Muscle of leg (tissue), 11 donors: Measurements from ENCODE around the gene SLC22A14. TPM values are rescaled to one million over a fixed set of nuclear protein-coding genes. Genes with fewer than 3 reads are reported as not detected.

Experiments used
- DNase-seq: peaks from one replicate; pipeline ENCODE4 v3.0.0; 2013
- H3K27ac ChIP-seq: one replicate; pipeline ENCODE4 v1.5.1; 2013; ENCODE audit warnings: mild to moderate bottlenecking, low read length, control low read depth
- H3K27me3 ChIP-seq: one replicate; pipeline ENCODE4 v1.6.1; 2013; ENCODE audit warnings: low read length; ENCODE audit not compliant: control insufficient read depth, insufficient read depth
- H3K36me3 ChIP-seq: one replicate; pipeline ENCODE4 v1.6.1; 2013; ENCODE audit warnings: low read length; ENCODE audit not compliant: control insufficient read depth, insufficient read depth
- H3K4me1 ChIP-seq: one replicate; pipeline ENCODE4 v1.6.1; 2013; ENCODE audit warnings: low read length; ENCODE audit not compliant: control insufficient read depth, insufficient read depth
- H3K4me3 ChIP-seq: one replicate; pipeline ENCODE4 v1.5.1; 2013; ENCODE audit warnings: low read length, control low read depth
- H3K9me3 ChIP-seq: replicated peaks from 2 replicates; pipeline ENCODE4 v1.6.1; 2013; ENCODE audit warnings: low read depth, low read length; ENCODE audit not compliant: control insufficient read depth
- WGBS: methylation state at CpG from one replicate; pipeline ENCODE4 v1.1.5; 2013; ENCODE audit warnings: missing lambda C conversion rate; ENCODE audit not compliant: insufficient coverage; 5-methylcytosine and 5-hydroxymethylcytosine counted together
- polyA plus RNA-seq, 8 donors: library from polyadenylated mRNA; unstranded; fragments of 120-200 nt; gene quantifications; one replicate each; pipeline versions ENCODE4 v1.2.1 to v1.2.3, GENCODE V29; 2013; ENCODE audit warnings: inconsistent platforms in 1 of 8, low replicate concordance in 1 of 8; ENCODE audit not compliant: insufficient read length in 8 of 8, insufficient read depth in 1 of 8
- total RNA-seq: library from RNA; stranded (reverse); fragments of 120-200 nt; gene quantifications from one replicate; pipeline ENCODE4 v1.2.4, GENCODE V29; 2013

The SLC22A14 gene
- total and polyA plus RNA-seq, 9 donors = 0.09 to 0.25 (median 0.18) TPM

- Histone ChIP-seq H3K9me3 (no peaks in the 10 kb centered on the region), H3K27me3 (no peaks in the 10 kb centered on the region), H3K4me3 (no peak overlapping the region), H3K4me1 (peaks cover 20% of the 10 kb centered on the region), H3K36me3 (peaks cover 3% of the 10 kb centered on the region), H3K27ac (no peak overlapping the region)
- DNase-seq = no peak
- WGBS = 69% methylated on average over 3 of the region's 5 CpGs
Observed at GRCh38 chr3:38268087-38268486, 14.0 kb upstream of the SLC22A14 start.

- WGBS = no CpG with 5 or more reads among the region's 1 CpG
- Histone ChIP-seq H3K9me3 (no peaks in the 10 kb centered on the region), H3K27me3 (no peaks in the 10 kb centered on the region), H3K4me3 (no peak overlapping the region), H3K27ac (no peak overlapping the region), H3K36me3 (peaks cover 3% of the 10 kb centered on the region), H3K4me1 (peaks cover 20% of the 10 kb centered on the region)
- no peak for DNase-seq
Observed at GRCh38 chr3:38268522-38268921, 13.6 kb upstream of the SLC22A14 start.

GRCh38 chr3:38270606-38271005 is 11.5 kb upstream of the SLC22A14 start:
- no peak overlapping the region for H3K27ac ChIP-seq
- H3K4me3 ChIP-seq = no peak overlapping the region
- 75% methylated on average over 1 of the region's 3 CpGs for WGBS
- H3K9me3 ChIP-seq = no peaks in the 10 kb centered on the region
- no peak for DNase-seq
- peaks cover 3% of the 10 kb centered on the region for H3K36me3 ChIP-seq
- no peaks in the 10 kb centered on the region for H3K27me3 ChIP-seq
- H3K4me1 ChIP-seq = peaks cover 5% of the 10 kb centered on the region

- Histone ChIP-seq H3K36me3 (peaks cover 2% of the 10 kb centered on the region), H3K27ac (no peak overlapping the region), H3K4me3 (no peak overlapping the region), H3K4me1 (no peaks in the 10 kb centered on the region), H3K9me3 (no peaks in the 10 kb centered on the region), H3K27me3 (no peaks in the 10 kb centered on the region)
- DNase-seq = no peak
- 79% methylated on average over 3 of the region's 5 CpGs for WGBS
Observed at GRCh38 chr3:38271553-38271952, 10.5 kb upstream of the SLC22A14 start.

- Histone ChIP-seq H3K27me3 (no peaks in the 10 kb centered on the region), H3K9me3 (no peaks in the 10 kb centered on the region), H3K4me1 (no peaks in the 10 kb centered on the region), H3K36me3 (no peaks in the 10 kb centered on the region), H3K4me3 (no peak overlapping the region), H3K27ac (no peak overlapping the region)
- WGBS = 89% methylated on average over 19 of the region's 21 CpGs
- DNase-seq = no peak
Observed at GRCh38 chr3:38274864-38275649, 7.0 kb upstream of the SLC22A14 start.

- H3K9me3 ChIP-seq = no peaks in the 10 kb centered on the region
- no peak overlapping the region for H3K4me3 ChIP-seq
- H3K27me3 ChIP-seq = no peaks in the 10 kb centered on the region
- H3K36me3 ChIP-seq = no peaks in the 10 kb centered on the region
- 93% methylated on average over 2 of the region's 8 CpGs for WGBS
- no peak overlapping the region for H3K27ac ChIP-seq
- no peak for DNase-seq
- no peaks in the 10 kb centered on the region for H3K4me1 ChIP-seq
Observed at GRCh38 chr3:38275658-38276057, 6.4 kb upstream of the SLC22A14 start.

GRCh38 chr3:38276081-38276916 is 5.8 kb upstream of the SLC22A14 start:
- Histone ChIP-seq H3K4me1 (no peaks in the 10 kb centered on the region), H3K9me3 (no peaks in the 10 kb centered on the region), H3K27me3 (no peaks in the 10 kb centered on the region), H3K36me3 (no peaks in the 10 kb centered on the region), H3K4me3 (no peak overlapping the region), H3K27ac (no peak overlapping the region)
- DNase-seq = no peak
- 87% methylated on average over 8 of the region's 13 CpGs for WGBS

- no peak for DNase-seq
- Histone ChIP-seq H3K27ac (no peak overlapping the region), H3K4me1 (no peaks in the 10 kb centered on the region), H3K36me3 (no peaks in the 10 kb centered on the region), H3K4me3 (no peak overlapping the region), H3K9me3 (no peaks in the 10 kb centered on the region), H3K27me3 (no peaks in the 10 kb centered on the region)
- 96% methylated on average over 11 of the region's 13 CpGs for WGBS
Observed at GRCh38 chr3:38276917-38277630, 5.0 kb upstream of the SLC22A14 start.

GRCh38 chr3:38278841-38279240 is 3.3 kb upstream of the SLC22A14 start:
- H3K4me3 ChIP-seq = no peak overlapping the region
- no peaks in the 10 kb centered on the region for H3K9me3 ChIP-seq
- H3K27ac ChIP-seq = no peak overlapping the region
- no peaks in the 10 kb centered on the region for H3K27me3 ChIP-seq
- H3K36me3 ChIP-seq = no peaks in the 10 kb centered on the region
- DNase-seq = no peak
- 96% methylated on average over 4 of the region's 5 CpGs for WGBS
- H3K4me1 ChIP-seq = peaks cover under 1% of the 10 kb centered on the region
